Stomach (tissue), 4 donors: ENCODE data around the gene PSTPIP1.

ENCODE experiments used
- EP300 ChIP-seq: sonication (generic); formaldehyde crosslinking; IDR thresholded peaks from one replicate; pipeline ENCODE4 v1.6.1; 2017; ENCODE audit warnings: antibody characterized with exemption
- POLR2A ChIP-seq, 4 donors: fragments of 450-650 bp; IDR thresholded peaks; one replicate each; pipeline ENCODE4 v1.6.1; 2016; ENCODE audit warnings: antibody characterized with exemption in 4 of 4, control low read depth in 2 of 4, mild to moderate bottlenecking in 1 of 4, moderate library complexity in 1 of 4
- POLR2AphosphoS5 ChIP-seq, 3 donors: sonication (generic); formaldehyde crosslinking; IDR thresholded peaks; one replicate each; pipeline ENCODE4 v1.6.1; 2016; ENCODE audit warnings: antibody characterized with exemption in 3 of 3
- TF ChIP-seq, protein P1 (sequence below), 7 experiments: fragments of 450-650 bp in 4 of 7; fragments of 200-600 bp in 3 of 7; sonication (generic) in 3 of 7; IDR thresholded peaks; one replicate each; pipeline ENCODE4 v1.5.1; 2016 to 2019; ENCODE audit warnings: antibody characterized with exemption in 7 of 7, control low read depth in 2 of 7, mild to moderate bottlenecking in 1 of 7

DNA sequence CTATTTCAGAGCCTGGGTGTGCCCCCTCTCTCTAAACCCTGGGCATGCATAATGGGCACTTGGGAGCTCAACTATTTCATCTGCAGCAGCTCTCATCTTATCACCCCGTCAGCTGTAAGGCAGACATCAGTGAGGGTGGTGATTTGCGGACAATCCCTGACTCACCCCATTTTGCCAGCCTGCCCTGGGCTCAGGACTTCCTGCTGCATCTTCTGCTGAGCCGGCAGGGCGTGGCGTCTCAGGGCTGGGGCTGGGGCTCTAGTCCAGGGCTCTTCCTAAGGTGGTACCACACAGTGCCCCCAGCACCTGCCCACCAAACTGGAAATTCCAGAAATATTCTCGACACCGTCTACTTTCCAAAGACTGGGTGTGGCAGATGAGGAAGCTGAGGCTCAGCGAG lies 925 bp upstream of the PSTPIP1 start:
- TF ChIP-seq POLR2A (IDR thresholded peaks at IDR 0.05) (no peak), POLR2AphosphoS5 (IDR thresholded peaks at IDR 0.05) (no peak), EP300 (no peak)
- TF ChIP-seq, protein P1, sequence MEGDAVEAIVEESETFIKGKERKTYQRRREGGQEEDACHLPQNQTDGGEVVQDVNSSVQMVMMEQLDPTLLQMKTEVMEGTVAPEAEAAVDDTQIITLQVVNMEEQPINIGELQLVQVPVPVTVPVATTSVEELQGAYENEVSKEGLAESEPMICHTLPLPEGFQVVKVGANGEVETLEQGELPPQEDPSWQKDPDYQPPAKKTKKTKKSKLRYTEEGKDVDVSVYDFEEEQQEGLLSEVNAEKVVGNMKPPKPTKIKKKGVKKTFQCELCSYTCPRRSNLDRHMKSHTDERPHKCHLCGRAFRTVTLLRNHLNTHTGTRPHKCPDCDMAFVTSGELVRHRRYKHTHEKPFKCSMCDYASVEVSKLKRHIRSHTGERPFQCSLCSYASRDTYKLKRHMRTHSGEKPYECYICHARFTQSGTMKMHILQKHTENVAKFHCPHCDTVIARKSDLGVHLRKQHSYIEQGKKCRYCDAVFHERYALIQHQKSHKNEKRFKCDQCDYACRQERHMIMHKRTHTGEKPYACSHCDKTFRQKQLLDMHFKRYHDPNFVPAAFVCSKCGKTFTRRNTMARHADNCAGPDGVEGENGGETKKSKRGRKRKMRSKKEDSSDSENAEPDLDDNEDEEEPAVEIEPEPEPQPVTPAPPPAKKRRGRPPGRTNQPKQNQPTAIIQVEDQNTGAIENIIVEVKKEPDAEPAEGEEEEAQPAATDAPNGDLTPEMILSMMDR (IDR thresholded peaks at IDR 0.05): no peak
